Activated CD4-positive, alpha-beta T cell treated with anti-CD3 and anti-CD28 coated beads, Interleukin-2, Interleukin-4, amounts not matched to agents 100 ng/mL and 50 ng/mL, durations not matched to agents 16 hours and 8 hours (primary cell): Measurements from ENCODE around the gene RNF41.
"Not testable (repeated sequence)": the region's sequence is repeated elsewhere in the genome, so short reads cannot be mapped to it uniquely, and the experiment has no call there.

Source experiments
- DNase-seq: peaks from one replicate; pipeline ENCODE4 v3.0.0-alpha.2; 2020; ENCODE audit warnings: low spot score

The RNF41 gene

DNA sequence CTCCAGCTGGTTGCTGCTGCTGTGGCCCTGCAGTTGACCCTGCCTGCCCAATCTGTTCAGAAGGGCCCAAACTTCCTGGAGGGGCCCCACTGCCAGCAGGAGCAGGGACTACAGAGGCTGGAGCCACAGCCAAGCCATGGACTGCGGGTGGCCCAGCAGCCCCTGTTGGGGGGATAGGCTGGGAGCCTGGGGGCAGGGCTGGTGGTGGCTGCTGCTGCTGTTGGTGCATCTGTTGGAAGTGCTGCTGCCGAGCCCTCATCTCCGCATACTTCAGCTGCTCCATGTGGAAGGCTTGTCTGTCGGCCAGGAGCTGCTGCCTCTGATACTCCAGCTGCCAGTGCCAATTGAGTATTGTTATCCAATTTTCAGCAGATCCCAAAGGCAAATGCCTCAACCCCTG is 56.4 kb downstream of the RNF41 start:
- no peak for DNase-seq

DNA sequence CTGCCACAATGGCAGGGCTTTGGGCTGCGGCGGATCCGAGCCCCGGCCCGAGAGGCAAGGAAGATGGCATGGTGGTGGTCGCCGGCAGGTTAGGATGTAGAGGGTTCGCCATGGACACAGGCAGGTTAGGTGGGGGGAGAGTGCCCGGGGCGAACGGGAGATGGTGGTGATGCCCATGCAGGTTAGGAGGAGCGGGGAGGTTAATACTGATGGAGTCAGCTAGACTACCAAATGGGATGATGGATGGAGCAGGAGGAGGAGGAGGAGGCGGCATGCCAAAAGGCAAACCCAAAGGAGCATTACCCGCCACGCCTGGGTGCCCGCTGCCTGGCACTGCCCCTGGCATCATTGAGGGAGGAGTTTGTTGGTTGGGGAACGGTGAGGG is 57.4 kb downstream of the RNF41 start:
- no peak for DNase-seq

- no peak for DNase-seq
Observed at GRCh38 chr12:56163533-56164344, 58.0 kb downstream of the RNF41 start.

GRCh38 chr12:56162468-56163290 is 59.0 kb downstream of the RNF41 start:
- no peak for DNase-seq

- no peak for DNase-seq
Observed at GRCh38 chr12:56161690-56162351, 59.9 kb downstream of the RNF41 start.

GRCh38 chr12:56160894-56161689 is 60.6 kb downstream of the RNF41 start:
- DNase-seq, result no peak

- DNase-seq, result peak; percentile 74
Observed at GRCh38 chr12:56160193-56160763, 61.4 kb downstream of the RNF41 start.

GRCh38 chr12:56159482-56160192 is 62.1 kb downstream of the RNF41 start:
- no peak for DNase-seq

GRCh38 chr12:56158926-56159461 is 62.7 kb downstream of the RNF41 start:
- peak; percentile 43 for DNase-seq

DNA sequence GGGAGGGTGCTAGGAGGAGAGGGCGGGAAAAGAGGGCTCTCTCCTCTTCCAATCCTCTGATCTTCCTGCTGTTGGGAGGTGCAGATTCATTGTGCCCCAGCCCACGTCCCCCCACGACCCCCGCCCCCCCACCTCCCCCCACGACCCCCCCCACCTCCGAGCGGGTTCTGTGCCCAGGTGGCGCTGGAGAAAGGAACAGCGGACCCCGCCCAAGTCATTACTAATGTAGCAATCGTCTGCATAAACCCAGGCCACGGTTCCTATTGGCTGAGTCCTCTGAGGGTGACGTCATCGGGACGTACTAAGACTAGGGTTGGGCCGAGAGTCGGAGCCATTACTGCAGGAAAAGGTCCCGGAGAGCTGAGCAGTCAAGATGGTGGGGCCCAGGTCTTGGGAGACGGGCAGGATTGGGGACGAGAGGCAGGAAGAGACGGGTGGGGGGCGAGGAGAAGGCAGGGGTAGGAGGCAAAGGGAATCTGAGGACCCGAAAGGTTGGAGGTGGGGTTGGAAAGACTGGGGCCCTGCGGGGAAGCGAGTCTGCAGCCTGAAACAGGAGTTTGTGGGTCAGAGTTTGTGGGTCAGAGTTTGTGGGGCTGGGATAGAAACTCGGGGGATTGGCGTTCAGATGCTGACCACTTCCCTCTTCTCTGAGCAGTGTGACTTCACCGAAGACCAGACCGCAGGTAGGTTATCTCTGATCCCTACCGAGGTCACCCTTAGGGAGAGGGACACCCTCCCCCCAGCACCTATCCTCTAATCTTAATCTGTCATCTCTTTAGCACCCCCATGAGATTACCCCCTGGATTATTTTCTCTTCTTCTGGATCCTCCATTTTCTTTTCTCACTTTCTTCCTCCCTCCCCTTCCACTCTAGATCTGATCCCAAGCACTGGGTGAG is 63.4 kb downstream of the RNF41 start, which contains the start of gene MYL6:
TSS of gene MYL6 (plus strand) at position 331 of the 897 bp plus-strand sequence. CDS start at position 374, 43 bp downstream.
- DNase-seq, result peak; percentile 98

DNA sequence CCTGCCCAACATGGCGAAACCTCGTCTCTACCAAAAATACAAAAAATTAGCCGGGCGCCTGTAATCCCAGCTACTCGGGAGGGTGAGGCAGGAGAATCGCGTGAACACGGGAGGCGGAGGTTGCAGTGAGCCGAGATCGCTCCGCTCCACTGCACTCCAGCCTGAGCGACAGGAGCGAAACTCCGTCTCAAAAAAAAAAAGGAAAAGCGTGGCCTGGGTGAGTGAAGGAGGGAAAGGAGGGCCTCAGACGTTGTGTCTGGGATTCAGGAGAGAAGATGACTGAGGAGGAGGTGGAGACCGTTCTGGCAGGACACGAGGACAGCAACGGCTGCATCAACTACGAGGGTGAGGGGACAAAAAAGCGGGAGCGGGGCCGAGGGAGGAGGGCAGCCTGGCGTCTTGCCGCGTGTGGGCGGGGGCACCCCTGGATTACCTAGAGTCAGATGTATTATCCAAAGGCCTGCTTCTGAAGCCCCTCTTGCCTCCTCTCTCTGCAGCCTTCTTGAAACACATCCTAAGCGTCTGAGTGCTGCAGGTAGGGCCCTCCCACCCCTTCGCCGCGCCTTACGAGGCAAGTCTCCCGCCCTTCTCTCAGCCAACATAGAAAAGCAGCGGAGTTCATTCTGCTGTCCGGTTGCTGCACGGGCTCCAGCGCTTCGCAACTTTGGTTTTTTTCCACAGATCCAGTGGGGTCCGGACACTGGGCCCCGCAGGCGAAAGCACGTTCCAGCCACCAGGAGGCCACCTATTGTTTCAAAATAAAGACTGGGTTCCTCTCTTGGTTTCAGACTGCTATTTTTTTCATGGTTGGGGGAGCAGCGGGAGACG is 64.3 kb downstream of the RNF41 start:
- peak; percentile 55 for DNase-seq

DNA sequence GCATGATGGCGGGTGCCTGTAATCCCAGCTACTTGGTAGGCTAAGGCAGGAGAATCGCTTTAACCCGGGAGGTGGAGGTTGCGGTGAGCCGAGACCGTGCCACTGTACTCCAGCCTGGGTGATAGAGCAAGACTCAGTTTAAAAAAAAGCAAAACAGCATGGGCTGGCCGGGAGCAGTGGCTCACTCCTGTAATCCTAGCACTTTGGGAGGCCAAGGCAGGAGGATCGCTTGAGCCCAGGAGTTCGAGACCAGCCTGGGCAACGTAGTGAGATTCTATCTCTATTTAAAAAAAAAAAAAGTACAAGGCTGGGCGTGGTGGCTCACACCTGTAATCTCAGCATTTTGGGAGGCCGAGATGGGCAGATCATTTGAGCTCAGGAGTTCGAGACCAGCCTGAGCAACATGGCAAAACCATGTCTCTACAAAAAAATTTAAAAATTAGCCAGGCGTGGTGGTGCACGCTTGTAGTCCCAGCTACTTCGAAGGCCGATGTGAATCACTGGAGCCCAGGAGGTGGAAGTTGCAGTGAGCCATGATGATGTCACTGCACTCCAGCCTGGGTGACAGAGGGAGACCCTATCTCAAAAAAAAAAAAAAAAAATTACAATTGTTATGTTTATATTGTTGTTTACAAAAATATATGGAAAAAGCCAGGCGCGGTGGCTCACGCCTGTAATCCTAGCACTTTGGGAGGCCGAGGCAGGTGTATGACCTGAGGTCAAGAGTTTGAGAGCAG is 65.1 kb downstream of the RNF41 start:
- DNase-seq, result not testable (repeated sequence)

DNA sequence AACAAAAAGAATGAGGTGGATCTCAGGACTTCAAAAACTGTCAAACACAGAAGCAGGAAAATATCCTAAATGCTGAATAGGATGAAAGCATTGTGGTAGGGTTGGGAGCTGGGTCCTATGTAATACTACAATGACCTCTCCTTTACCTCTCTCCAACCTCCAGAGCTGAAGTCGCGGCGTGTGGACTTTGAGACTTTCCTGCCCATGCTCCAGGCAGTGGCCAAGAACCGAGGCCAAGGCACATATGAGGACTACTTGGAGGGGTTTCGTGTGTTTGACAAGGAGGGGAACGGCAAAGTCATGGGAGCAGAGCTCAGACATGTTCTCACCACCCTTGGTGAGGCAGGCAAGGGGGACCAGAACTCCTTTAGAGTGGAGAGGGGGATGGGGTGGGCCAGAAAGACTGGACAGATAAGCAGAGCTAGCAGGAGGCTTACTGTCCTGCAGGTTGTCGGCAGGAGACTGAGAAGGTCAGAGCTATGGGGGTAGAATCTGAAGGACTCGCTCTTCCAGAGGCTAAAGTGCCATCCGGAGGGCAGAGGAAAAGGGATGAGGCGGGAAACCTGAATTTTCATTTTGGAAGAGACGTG is 66.4 kb downstream of the RNF41 start:
- DNase-seq, result no peak

- DNase-seq, result no peak
Observed at GRCh38 chr12:56154818-56155217, 66.9 kb downstream of the RNF41 start.

DNA sequence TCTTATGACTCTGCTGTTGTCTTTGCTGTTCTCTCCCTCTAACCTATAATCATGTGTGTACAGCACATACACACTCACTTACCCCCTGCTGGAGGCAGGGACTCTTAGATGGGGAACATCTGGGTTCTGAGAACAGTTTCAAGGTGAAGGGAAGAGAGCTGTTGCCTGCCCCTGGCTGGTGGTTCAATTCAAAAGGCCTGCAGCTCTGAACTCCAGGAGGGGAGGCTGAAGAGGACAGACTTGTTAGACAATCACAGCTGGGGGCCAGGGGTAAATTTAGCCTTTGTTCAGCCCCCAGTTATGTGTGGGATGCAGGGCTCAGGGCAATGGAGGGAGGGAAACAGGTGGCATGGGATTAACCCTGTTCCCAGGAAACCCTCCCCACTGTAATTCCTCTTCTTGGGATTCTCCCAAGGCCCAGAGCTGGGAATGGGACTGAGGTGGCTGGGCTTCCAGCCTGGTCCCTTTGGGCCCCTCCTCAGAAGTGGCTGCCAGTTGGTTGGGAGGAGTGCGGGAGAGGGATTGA is 67.4 kb downstream of the RNF41 start:
- no peak for DNase-seq

- no peak for DNase-seq
Observed at GRCh38 chr12:56153678-56154065, 68.0 kb downstream of the RNF41 start.
